Measurements from ENCODE around the gene MYH7B.

The MYH7B gene

DNA sequence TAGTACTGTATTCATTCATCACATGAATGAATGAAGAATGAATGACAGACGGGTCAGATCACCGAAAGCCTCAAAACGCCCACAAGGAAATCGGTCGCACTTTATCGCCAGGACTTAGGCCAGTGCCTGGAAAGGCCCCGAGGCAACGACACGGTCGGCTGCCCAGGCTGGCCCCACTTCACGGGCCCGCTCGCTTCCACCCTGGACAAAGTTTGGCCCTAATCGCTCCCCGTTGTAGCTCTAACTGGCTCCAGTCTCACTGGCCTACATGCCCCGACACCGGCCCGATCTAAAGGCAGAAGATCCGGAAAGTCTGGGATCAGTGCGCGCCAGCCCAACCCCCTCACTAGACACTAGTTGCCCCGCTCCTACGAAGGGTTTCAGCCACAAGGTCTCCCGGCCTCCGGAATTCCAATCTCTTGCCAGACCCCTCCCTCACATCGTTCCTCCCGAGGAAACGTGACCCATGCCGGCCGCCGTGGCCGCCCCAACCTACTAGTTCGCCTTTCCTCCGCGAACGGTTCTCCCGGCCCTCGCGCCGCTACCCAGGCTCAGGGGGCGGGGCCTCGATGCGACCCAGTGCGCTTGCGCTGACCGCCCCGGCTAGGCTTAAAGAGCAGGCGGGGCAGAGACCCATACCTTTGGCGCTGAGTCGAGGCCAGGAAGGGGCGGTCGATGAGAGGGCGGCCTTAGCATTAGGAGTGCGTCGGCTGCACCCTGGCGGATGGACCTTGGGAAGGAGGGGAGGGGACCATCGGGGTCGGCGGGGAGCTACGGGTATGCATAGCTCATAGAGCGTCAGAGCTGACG lies at the start of gene MYH7B, which contains the start of gene GSS:
Gene MYH7B, plus strand, starts transcription at position 638 of the 810 bp plus-strand sequence. CDS start 22,138 bp downstream, outside the sequence.
Gene GSS, minus strand, starts transcription at position 576 of the 810 bp plus-strand sequence. CDS start 3,954 bp downstream, outside the sequence.
- DNase-seq (ENCODE audit: low read depth in 2 of 2), result peak; percentile 90 to 93

DNA sequence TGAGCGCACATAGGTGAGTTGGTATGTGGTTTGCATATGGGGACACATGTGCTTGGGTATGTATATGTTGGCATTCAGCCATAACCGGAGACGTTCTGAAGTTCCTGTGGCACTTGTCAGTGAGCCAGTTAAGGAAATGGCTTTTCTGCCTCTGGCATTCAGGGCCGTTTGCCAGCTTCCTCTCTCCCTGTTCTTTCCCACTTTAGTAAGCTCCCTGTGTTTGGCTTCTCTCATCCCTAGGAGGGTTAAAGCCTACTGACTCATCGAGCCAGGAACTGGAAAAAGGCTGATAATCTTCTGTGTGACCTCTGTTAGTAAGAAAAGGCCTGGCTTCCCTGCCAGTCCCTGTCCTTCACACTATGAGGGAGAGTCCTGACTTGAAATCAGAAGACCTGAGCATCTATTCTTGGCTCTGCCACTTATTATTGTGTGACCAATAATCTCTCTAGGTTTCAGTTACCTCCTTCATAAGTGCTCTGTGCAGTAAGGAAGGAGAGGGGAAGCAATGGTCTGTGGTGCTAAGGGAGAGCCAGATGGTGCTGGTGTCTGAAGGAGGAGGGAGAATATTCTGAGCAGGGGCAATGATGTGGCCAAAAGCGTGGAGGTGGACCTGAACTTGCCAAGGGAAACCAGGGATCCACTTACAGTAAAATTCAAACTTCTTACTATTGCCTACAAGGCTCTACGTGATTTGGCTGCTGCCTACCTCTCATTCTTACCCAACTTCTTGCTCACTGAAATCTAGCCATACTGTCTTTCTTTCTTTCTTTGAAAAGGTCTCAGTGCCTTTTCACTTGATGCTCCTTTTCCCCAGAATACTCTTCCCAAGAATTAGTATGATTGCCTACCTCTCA lies 47.8 kb upstream of the MYH7B start:
- no peak for DNase-seq (ENCODE audit: low read depth in 2 of 2)

DNA sequence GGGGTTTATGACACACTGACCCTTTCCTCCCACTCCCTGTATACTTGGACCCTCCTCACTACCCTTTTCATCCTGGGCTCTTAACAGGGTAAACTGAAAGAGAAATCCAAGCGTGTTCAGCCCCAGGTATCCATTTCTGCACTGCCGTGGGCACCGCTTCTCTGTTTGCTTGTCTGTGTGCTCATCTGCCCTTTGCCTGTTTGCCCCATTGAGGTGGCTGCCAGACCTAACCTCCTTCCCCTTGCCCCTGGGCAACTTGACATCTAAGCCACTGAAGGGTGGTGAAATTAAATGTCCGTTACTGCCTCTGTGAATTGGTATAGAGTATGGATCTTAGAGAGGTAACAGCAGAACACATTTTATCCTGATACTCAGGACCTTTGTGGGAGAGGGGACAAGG lies 40.5 kb upstream of the MYH7B start:
- no peak for DNase-seq (ENCODE audit: low read depth in 2 of 2)

DNA sequence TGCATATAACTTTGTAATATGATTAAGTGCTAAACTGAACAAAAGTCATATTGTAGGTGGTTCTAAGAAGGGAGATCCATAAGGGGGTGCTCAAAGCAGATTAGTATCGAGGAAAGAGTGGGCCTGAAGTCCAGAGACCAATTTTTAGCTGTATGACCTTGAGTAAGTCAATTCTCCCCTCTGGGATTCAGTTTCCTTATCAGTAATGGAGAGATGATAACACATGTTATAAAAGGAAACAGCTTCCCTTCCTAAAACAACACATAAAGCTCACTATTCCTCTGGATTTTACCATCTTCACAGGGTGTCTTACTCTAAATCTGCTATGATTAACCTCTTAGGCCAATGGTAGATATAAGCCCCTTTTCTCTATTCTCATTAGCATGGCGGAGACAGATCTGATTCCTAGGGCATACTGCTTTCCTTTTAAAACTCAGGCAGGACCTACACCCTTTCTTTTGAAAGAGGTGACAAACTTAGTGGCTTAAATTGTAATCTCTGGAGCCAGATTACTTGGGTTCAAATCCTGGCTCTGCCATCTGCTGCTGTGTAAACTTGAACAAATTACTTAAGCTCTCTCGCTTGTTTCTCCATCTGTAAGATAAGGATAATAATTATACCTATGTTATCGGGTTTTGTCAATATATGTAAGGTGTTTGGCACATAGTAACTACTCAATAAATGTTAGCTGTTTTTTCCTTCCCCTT lies 39.8 kb upstream of the MYH7B start:
- DNase-seq (ENCODE audit: low read depth in 2 of 2), result no peak

DNA sequence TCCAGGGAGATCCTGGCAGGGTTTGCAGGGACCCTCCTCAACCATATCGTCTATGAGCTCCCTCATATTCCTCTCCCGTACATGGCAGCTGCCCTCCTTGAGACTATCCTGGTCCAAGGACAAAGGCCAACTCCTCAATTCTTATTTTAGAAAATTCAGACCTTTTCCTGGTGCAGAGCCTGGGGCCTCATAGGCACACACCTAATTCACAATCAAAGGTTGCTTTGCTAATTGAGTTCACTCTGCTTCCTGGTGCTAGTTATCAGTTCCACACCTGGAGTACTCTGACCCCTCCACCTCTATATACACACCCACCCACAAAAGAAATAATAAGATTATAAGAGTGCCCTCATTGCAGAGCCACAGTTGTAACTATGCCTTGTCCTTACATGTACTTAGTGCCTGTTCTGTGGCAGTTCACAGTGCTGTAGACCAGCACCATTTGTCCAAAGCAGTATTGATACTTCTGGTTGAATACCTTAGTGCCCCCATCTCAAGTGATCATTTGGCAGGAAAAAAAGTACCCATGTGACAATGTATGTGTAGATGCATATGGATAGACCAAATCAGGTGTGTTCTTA lies 38.8 kb upstream of the MYH7B start:
- DNase-seq (ENCODE audit: low read depth in 2 of 2), result no peak

DNA sequence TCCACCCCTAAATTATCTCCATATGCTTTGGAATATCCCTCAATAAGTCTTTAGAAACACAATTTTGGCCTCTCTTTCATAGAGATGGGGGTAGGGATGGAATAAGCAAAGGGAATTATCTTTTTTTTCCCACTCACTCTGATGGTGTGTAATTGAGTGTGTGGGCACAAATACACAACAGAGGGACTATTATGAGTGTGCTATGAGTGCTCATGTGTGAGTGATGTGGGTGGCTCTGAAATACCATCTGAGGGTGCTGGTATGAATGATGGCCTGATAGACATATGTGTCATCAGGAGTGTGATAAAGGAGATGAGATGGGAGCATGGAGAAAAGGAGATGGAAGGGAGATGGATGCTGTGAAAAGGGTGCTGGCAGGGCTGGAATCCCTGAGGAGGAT lies 35.6 kb upstream of the MYH7B start:
- no peak for DNase-seq (ENCODE audit: low read depth in 2 of 2)

DNA sequence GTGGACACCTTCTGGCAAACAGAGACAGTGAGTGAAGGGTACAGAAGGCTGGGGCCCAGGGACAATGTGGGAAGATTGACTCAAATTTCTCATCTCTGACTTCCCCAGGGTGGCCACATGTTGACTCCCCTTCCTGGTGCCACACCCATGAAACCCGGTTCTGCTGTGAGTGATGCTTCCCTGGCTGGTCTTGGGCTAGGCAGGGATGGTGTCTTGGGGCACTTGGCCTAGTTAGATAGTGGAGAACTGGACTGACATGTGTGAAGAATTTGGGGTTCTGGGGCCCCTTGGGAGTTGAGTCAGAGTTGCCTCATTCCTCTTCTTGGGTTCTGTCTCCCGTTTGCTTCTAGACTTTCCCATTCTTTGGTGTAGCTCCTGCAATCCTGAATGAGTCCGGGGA lies 34.2 kb upstream of the MYH7B start:
- DNase-seq (ENCODE audit: low read depth in 2 of 2), result no peak

DNA sequence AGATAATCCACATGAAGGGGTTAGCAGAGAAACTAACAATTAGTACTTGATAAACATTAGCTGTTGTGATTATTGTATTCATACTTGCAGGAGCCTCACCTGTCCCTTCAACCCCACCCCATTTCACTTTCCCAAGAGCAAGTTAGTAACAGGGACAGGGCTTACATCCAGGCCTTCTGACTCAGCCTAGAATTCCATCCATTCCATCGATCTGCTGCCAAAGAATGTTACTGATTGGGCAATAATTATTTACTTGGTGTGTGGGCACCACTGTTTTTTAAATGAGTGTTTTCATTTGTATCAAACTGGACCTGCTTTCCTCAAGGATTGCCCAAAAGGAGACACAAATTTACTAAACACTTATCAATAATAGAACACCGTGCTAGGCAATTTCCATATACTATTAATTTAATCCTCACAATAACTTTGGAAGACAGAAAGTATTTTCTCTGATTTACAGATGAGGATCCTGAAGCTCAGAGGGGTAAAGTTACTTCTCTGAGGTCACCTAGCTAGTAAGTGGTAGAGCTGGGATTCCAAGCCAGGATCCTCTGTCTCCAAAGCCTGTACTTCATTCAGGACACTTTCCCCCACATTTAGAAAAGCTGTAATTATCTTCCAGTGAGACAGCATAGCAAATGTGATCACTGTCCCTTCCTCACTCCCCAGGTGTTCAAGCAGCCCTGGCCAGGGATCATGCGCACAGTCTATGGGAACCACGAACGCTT lies 32.9 kb upstream of the MYH7B start:
- DNase-seq (ENCODE audit: low read depth in 2 of 2), result no peak

DNA sequence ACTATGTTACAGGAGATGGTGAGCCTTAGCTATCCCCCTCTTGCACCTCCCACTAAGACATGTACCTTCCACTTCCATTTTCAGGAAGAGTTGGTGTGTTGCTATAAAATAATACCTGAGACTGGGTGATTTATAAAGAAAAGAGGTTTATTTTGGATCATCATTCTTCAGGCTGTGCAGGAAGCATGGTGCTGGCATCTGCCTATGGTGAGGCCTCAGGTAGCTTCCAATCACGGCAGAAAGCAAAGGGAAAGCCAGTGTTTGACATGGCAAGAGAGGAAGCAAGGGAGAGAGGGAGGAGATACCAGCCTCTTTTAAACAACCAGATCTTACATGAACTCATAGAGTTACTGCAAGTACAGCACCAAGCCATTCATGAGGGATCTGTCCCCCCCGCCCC lies 32.3 kb upstream of the MYH7B start:
- no peak for DNase-seq (ENCODE audit: low read depth in 2 of 2)

DNA sequence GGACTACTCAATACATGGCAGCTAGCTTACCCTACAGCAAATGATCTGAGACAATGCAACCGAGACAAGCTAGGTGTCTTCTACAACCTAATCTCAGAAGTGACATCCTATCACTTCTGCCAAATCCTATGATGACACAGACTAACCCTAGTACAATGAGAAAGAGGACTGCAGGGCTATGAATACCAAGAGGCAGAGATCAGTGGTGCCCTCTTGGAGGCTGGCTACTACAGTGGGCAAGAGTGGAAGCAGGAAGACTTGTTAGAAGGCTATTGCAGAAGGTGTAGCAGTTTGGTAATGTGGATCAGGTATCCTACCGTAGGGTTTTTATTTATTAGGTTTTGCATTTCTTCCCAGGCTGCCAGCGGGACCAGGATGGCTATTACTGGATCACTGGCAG lies 30.3 kb upstream of the MYH7B start:
- no peak for DNase-seq (ENCODE audit: low read depth in 2 of 2)

DNA sequence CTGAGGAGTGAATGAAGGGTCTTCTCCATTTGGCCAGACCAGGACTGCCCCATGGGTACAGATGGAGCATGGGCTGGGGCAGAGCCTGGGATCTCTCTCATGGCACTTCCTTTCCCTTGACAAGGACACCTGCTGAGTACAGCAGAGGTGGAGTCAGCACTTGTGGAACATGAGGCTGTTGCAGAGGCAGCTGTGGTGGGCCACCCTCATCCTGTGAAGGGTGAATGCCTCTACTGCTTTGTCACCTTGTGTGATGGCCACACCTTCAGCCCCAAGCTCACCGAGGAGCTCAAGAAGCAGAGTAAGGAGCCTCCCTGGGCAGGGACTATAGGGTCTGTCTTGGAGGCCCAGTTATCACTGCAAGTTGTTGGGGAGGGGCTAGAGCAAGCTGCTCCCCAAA lies 29.7 kb upstream of the MYH7B start:
- DNase-seq (ENCODE audit: low read depth in 2 of 2), result no peak

DNA sequence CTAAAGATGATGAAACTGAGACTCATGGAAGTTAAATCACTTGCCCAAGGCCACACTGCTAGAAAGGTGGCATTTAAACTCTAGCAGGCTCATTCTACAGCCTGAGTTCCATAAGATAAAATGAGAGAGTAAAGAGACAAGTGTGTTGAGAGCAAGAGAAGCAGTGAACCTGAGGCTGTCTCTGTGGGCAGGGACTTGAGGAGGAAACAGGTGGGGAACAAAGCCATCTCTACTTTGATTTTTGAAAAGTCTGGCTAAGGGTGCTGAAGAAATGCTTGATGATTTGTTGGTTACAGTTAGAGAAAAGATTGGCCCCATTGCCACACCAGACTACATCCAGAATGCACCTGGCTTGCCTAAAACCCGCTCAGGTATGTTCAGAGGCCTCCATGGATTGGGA lies 29.1 kb upstream of the MYH7B start:
- no peak for DNase-seq (ENCODE audit: low read depth in 2 of 2)

DNA sequence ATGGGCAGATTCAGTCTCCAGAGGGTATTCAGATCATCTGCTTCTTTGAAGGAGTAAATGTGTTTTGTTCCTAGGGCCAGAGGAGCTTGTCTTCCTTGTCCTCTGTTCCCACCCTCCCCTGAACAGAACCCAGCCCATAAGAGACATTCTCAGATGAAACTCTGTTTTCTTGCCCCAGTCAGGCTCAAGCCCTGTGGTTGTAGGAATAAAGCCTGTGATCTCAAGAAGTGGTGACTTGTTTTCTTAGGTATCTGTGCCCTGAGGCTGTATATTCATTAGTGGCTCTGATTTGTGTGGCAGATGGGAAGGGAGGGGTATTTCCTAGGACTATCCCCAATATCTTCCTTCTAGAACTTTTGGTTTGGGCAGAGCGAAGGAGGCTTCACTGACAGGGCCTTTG lies 27.9 kb upstream of the MYH7B start:
- no peak for DNase-seq (ENCODE audit: low read depth in 2 of 2)

DNA sequence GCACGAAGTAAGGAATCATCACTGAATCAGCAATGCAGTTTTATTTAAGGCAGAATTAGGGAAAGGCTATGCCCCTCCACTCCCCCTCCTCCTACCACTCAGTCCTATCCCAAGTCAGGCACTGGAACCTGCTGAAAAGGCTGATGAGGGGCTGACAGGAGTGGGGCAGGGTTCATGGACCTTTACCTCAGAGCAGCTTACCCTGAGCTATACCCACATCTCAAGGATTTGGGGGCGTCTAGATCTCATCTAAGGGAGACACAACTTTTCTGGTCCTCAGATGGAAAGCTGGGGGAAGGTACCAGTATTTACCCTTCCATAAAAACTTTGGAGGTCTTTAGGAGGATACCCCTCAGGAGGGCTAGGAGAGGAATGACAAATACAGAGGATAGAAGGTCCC lies 27.3 kb upstream of the MYH7B start:
- DNase-seq (ENCODE audit: low read depth in 2 of 2), result no peak

DNA sequence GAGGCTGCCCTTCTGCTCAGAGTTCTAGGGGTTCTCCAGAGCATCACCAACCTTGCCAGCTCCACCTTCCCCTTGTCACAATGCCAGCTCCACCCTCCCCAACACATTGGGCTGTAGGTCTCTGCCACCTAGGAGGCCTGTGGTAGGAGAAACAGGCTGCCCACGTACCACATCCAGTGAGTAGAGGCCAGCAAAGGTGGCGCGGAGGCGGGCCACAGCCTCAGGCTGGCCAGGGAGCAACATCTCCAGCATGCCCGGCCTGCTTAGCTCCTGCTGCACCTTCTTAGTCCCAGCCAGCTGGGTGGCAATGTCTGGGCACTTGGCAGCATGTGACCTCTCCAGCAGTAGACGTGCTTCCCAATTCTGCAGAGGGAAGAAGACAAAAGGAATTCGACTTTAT lies 23.9 kb upstream of the MYH7B start:
- DNase-seq (ENCODE audit: low read depth in 2 of 2), result no peak

DNA sequence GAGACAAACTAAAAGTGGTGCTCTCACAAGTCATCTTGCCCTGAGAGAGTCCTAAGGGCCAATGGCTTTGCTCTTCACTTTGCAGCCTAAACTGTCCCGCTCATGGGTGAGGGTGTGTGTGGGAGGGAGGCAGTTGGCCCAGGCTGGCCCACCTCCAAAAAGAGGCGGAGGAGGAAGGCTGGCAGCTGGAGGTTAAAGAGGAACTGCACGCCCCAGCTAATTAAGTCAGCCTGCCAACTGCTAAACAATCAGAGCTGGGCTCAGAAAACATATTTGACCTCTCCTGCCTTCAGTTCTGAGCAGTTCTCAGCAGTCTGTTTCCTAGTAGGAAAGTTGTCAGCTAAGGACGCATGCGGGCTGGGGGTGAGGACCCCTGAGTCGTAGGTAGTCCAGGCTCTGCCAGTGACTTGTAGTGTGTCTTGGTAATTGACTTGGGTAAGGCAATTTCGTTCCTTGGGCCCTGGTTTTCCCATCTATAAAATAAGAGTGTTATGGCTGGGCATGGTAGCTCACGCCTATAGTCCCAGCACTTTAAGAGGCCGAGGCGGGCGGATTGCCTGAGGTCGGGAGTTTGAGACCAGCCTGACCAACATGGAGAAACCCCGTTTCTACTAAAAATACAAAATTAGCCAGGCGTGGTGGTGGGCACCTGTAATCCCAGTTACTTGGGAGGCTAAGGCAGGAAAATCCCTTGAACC lies 17.1 kb upstream of the MYH7B start:
- DNase-seq (ENCODE audit: low read depth in 2 of 2), result no peak

DNA sequence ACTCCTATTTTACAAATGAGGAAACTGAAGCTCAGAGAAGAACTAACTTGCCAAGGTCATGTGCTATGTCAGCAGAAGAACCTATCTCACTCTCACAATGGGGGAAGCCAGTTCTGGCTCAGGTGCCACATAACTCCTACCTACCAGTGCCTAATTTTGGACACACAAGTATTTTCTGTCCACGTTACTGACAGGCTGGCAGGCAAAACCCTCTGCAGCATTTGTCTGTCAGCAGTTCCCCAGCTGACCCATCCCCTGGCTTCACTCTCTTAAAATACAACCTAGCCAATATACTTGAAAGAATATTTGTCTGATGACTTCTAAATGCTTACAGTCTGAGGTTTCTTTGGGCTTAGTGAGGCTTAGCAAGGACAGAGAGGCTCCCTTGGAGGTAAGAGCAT lies 15.6 kb upstream of the MYH7B start:
- no peak for DNase-seq (ENCODE audit: low read depth in 2 of 2)

DNA sequence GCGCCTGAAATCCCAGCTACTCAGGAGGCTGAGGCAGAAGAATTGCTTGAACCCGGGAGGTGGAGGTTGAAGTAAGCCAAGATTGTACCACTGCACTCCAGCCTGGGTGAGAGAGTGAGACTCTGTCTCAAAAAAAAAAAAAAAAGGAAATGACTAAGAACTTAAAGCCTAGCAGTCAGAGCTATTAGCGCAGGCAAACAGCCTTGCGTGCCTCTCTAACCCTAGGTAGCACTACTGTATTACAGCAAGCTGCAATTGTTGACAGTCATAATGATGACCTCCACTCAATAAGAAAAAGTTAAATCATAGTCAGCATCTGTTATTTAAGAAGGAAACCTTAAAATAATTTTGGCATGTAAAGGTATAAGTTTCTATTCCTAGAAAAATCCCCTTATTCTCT lies 14.4 kb upstream of the MYH7B start:
- no peak for DNase-seq (ENCODE audit: low read depth in 2 of 2)

DNA sequence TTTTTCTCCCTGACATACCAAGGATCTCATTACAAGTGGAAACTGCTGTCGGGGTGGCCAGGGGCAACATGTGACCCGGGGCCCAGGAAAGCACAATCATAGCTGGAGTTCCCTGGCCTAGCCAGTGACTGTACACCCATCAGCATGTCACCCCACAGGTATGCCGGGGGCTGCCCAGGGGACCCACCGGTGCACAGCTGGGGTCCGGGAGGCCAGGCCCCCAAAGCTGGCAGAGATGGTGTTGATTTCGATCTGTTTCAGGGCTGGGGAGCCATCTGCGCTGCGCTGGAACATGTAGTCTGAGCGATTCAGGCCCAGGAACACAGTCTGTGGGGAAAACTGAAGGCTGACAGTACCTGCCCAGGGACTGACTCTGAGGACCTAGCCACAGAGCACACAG lies 13.4 kb upstream of the MYH7B start:
- no peak for DNase-seq (ENCODE audit: low read depth in 2 of 2)

DNA sequence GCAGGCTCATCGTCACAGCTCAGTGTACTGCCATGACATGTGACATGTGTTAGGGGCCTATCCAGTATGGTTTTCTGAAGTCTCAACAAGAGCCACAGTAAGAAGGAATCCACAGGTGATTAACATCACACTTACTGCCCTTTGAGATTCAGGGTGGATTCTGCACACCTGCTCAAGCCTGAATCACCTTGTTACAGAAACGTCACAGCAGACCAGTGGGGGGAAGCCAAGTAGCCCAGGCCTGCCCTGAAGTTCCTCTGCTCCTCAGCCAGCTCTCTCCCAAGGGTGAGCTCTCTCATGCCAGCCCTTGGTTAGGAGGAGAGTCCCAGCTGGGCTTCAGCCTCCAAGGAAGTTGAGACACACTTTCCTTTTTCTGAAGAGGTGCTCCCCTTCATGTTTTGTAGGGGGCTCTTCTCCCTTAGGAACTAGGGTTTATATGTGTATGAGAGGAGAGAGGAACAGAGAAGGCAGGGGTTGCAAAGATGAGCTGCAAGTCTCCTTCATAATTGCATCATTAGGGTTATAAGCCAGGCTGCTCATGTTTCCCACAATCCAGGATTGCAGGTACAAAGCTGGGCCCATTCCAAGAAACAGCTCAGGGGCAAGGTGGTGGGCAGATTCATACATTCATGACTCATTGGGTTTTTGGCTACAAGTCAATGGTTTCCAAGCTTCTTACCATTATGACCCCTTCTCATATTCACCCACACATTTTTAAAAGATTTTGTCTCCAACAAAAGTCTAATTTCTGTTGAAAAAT lies 11.7 kb upstream of the MYH7B start:
- DNase-seq (ENCODE audit: low read depth in 2 of 2), result no peak

Data from stimulated activated CD8-positive, alpha-beta memory T cell treated with anti-CD3 and anti-CD28 coated beads, Interleukin-7, amount 100 ng/mL, for 4 hours (primary cell).